ENCODE data around the gene B3GNT8. TPM values are rescaled to one million over a fixed set of nuclear protein-coding genes. Genes with fewer than 3 reads are reported as not detected.

Gene B3GNT8
- total and polyA plus RNA-seq, 2 donors from 2014 or later = 4.4 to 6.5 TPM

DNA sequence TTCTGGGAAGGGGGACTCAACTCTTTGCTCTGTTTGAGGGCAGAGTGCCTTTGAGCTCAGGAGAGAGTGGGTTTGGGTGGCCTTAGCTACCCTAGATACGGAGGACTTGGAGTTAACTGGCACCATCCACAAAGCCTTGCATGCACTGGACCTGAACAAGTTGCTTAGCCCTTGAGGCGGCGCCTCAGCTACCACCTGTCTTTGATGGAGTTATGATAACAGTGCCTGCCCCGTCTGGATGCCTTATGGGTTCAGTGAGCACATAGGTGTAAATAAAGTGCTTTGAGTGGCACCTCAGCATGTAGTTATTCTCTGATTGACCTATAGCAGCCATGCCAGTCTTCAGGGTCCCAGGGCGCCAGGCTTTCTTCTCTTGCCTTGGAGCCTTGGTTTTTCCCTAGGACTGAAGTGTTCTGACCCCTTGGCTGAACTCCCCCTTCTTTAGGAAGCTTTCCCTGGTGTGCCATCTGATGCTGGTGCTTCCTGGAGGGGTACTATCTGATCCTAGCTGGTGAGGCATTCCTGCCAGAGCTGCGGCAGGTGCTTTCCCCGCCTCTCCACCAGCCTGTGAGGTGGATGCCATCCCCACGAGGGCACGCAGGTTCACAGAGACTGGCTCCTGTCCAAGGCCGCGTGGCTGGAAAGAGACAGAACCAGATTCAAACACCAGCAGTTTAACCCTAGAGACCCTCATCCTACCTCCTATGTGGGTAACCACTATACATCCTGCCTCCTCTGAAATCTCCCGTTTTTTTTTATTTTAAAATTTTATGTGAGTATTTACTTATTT is 23.8 kb downstream of the B3GNT8 start:
- TF ChIP-seq, protein P1, sequence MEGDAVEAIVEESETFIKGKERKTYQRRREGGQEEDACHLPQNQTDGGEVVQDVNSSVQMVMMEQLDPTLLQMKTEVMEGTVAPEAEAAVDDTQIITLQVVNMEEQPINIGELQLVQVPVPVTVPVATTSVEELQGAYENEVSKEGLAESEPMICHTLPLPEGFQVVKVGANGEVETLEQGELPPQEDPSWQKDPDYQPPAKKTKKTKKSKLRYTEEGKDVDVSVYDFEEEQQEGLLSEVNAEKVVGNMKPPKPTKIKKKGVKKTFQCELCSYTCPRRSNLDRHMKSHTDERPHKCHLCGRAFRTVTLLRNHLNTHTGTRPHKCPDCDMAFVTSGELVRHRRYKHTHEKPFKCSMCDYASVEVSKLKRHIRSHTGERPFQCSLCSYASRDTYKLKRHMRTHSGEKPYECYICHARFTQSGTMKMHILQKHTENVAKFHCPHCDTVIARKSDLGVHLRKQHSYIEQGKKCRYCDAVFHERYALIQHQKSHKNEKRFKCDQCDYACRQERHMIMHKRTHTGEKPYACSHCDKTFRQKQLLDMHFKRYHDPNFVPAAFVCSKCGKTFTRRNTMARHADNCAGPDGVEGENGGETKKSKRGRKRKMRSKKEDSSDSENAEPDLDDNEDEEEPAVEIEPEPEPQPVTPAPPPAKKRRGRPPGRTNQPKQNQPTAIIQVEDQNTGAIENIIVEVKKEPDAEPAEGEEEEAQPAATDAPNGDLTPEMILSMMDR (IDR thresholded peaks at IDR 0.05; ENCODE audit: borderline replicate concordance, extremely low read depth, insufficient read depth) = no peak
- H3K4me3 ChIP-seq (ENCODE audit: low read length in 3 of 3) = no peak overlapping the region
- peak in 1 of 5 donors; percentile 37 for DNase-seq
- H3K9me3 ChIP-seq (ENCODE audit: control insufficient read depth in 2 of 3, insufficient read depth in 1 of 3, low read length in 3 of 3) = no peaks in the 10 kb centered on the region
- peaks cover 0 to 3% (median 0%) of the 10 kb centered on the region in 3 donors for H3K36me3 ChIP-seq (ENCODE audit: control insufficient read depth in 2 of 3, insufficient read depth in 3 of 3, low read length in 3 of 3)
- H3K27me3 ChIP-seq (ENCODE audit: control insufficient read depth, insufficient read depth, low read length) = no peaks in the 10 kb centered on the region
- H3K4me1 ChIP-seq (ENCODE audit: control insufficient read depth in 2 of 3, insufficient read depth in 2 of 3, low read depth in 1 of 3, low read length in 3 of 3) = peaks cover 0 to 20% (median 6%) of the 10 kb centered on the region in 3 donors
- no peak overlapping the region for H3K9ac ChIP-seq (ENCODE audit: low read length in 3 of 3)
- H3K27ac ChIP-seq (ENCODE audit: low read depth in 2 of 2, low read length in 2 of 2) = peak overlapping the region; percentile 13 to 23
- intact Hi-C loops (cut with DNase I) = no loop called here
- FAIRE-seq = no peak

DNA sequence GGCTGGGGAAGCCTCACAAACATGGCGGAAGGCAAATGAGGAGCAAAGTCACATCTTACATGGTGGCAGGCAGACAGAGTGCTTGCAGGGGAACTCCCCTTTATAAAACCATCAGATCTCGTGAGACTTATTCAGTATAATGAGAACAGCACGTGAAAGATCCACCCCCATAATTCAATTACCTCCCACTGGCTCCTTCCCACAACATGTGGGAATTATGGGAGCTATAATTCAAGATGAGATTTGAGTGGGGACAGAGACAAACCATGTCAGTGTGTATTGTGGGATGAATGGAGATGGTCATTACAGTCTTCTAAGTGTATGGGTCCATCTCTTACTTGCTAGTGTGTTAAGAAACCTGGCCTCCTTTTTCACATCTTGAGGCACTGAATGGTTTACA is 25.2 kb downstream of the B3GNT8 start:
- intact Hi-C loops (cut with DNase I) = no loop called here
- H3K27ac ChIP-seq (ENCODE audit: low read depth in 2 of 2, low read length in 2 of 2) = no peak overlapping the region
- FAIRE-seq = no peak
- H3K4me3 ChIP-seq (ENCODE audit: low read length in 3 of 3) = no peak overlapping the region
- DNase-seq = no peak
- H3K9ac ChIP-seq (ENCODE audit: low read length in 3 of 3) = no peak overlapping the region
- peaks cover 0 to 3% (median 0%) of the 10 kb centered on the region in 3 donors for H3K36me3 ChIP-seq (ENCODE audit: control insufficient read depth in 2 of 3, insufficient read depth in 3 of 3, low read length in 3 of 3)
- no peaks in the 10 kb centered on the region for H3K9me3 ChIP-seq (ENCODE audit: control insufficient read depth in 2 of 3, insufficient read depth in 1 of 3, low read length in 3 of 3)
- TF ChIP-seq, protein P1 (IDR thresholded peaks at IDR 0.05; ENCODE audit: borderline replicate concordance, extremely low read depth, insufficient read depth) = no peak
- peaks cover 0 to 19% (median 7%) of the 10 kb centered on the region in 3 donors for H3K4me1 ChIP-seq (ENCODE audit: control insufficient read depth in 2 of 3, insufficient read depth in 2 of 3, low read depth in 1 of 3, low read length in 3 of 3)
- no peaks in the 10 kb centered on the region for H3K27me3 ChIP-seq (ENCODE audit: control insufficient read depth, insufficient read depth, low read length)

DNA sequence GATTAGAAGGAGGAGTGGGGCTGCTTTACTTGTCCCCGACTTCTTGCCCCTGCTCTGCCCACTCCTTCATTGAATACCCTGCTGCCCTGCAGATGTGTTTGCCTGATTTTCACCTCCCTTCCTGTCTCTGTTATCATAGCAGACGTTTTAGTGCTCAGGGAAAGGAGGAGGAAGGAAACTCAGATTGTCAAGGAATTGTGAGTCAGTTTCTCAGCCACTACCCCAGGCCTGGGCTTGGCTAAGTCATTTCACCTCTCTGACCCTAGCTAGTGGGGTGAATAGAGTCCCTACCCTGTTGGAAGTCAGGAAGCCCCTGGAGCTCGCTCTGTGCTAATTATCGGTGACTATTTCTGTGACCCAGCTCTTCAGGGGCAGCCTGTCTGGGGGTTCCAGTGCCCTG is 25.7 kb downstream of the B3GNT8 start:
- H3K9me3 ChIP-seq (ENCODE audit: control insufficient read depth in 2 of 3, insufficient read depth in 1 of 3, low read length in 3 of 3) = no peaks in the 10 kb centered on the region
- H3K4me3 ChIP-seq (ENCODE audit: low read length in 3 of 3) = no peak overlapping the region
- DNase-seq (no peak), FAIRE-seq (no peak)
- peaks cover 0 to 23% (median 7%) of the 10 kb centered on the region in 3 donors for H3K4me1 ChIP-seq (ENCODE audit: control insufficient read depth in 2 of 3, insufficient read depth in 2 of 3, low read depth in 1 of 3, low read length in 3 of 3)
- no peaks in the 10 kb centered on the region for H3K27me3 ChIP-seq (ENCODE audit: control insufficient read depth, insufficient read depth, low read length)
- peaks cover 0 to 3% (median 0%) of the 10 kb centered on the region in 3 donors for H3K36me3 ChIP-seq (ENCODE audit: control insufficient read depth in 2 of 3, insufficient read depth in 3 of 3, low read length in 3 of 3)
- TF ChIP-seq, protein P1 (IDR thresholded peaks at IDR 0.05; ENCODE audit: borderline replicate concordance, extremely low read depth, insufficient read depth) = no peak
- intact Hi-C loops (cut with DNase I) = no loop called here
- H3K27ac ChIP-seq (ENCODE audit: low read depth in 2 of 2, low read length in 2 of 2) = no peak overlapping the region
- no peak overlapping the region for H3K9ac ChIP-seq (ENCODE audit: low read length in 3 of 3)
